ENCODE measurements around the gene CAPN10.
A peak's percentile ranks its signal among the peaks of the same experiment; 100 is the strongest.

The CAPN10 gene

GRCh38 chr2:240575101-240575965 is 11.2 kb upstream of the CAPN10 start:
- DNase-seq = no peak

GRCh38 chr2:240576036-240576435 is 10.5 kb upstream of the CAPN10 start:
- no peak for DNase-seq

- DNase-seq = no peak
Observed at GRCh38 chr2:240576436-240577205, 9.9 kb upstream of the CAPN10 start.

GRCh38 chr2:240577281-240578109 is 9.0 kb upstream of the CAPN10 start:
- DNase-seq = no peak

- no peak for DNase-seq
Observed at GRCh38 chr2:240578110-240578450, 8.5 kb upstream of the CAPN10 start.

GRCh38 chr2:240578488-240578887 is 8.0 kb upstream of the CAPN10 start:
- no peak for DNase-seq

- no peak for DNase-seq
Observed at GRCh38 chr2:240579071-240579762, 7.3 kb upstream of the CAPN10 start.

- peak; percentile 79 for DNase-seq
Observed at GRCh38 chr2:240579771-240580614, 6.5 kb upstream of the CAPN10 start.

GRCh38 chr2:240581811-240582210 is 4.7 kb upstream of the CAPN10 start:
- no peak for DNase-seq

GRCh38 chr2:240582781-240583180 is 3.8 kb upstream of the CAPN10 start:
- DNase-seq = no peak

- no peak for DNase-seq
Observed at GRCh38 chr2:240583774-240584173, 2.8 kb upstream of the CAPN10 start.

GRCh38 chr2:240584486-240585031 is 2.0 kb upstream of the CAPN10 start:
- DNase-seq = no peak

GRCh38 chr2:240585101-240585500 is 1.4 kb upstream of the CAPN10 start:
- no peak for DNase-seq

GRCh38 chr2:240585681-240586197 is 795 bp upstream of the CAPN10 start:
- no peak for DNase-seq

GRCh38 chr2:240586919-240587800 is 626 bp downstream of the CAPN10 start:
- peak; percentile 68 for DNase-seq

GRCh38 chr2:240588006-240588655 is 1.6 kb downstream of the CAPN10 start:
- DNase-seq = no peak

GRCh38 chr2:240588669-240589068 is 2.1 kb downstream of the CAPN10 start:
- DNase-seq = peak; percentile 7

- peak; percentile 10 for DNase-seq
Observed at GRCh38 chr2:240589375-240589774, 2.8 kb downstream of the CAPN10 start.

- DNase-seq = peak; percentile 4
Observed at GRCh38 chr2:240589850-240590525, 3.5 kb downstream of the CAPN10 start.
